Loucy (cell line): ENCODE measurements around the gene XPO5.

Experiments used
- CTCF ChIP-seq: fragments of 200-600 bp; sonication (generic); conservative IDR thresholded peaks from 2 replicates; pipeline ENCODE4 v1.5.1; 2014; ENCODE audit warnings: mild to moderate bottlenecking, antibody characterized with exemption, low read length
- EZH2phosphoT487 ChIP-seq: fragments of 200-600 bp; IDR thresholded peaks from 2 replicates; pipeline ENCODE4 v1.6.1; 2018; ENCODE audit warnings: antibody characterized with exemption, mild to moderate bottlenecking, moderate library complexity, borderline replicate concordance

GRCh38 chr6:43506171-43506570, 69.7 kb downstream of the XPO5 start:
- no peak for TF ChIP-seq CTCF
- no peak for TF ChIP-seq EZH2phosphoT487
